Stimulated activated CD8-positive, alpha-beta memory T cell treated with anti-CD3 and anti-CD28 coated beads, Interleukin-2, amount 100 ng/mL, for 1 hour (primary cell): ENCODE data around the gene SBK3.
"Not testable (repeated sequence)": the region's sequence is repeated elsewhere in the genome, so short reads cannot be mapped to it uniquely, and the experiment has no call there.

Experiments used
- DNase-seq, 2 donors: peaks; one replicate each; pipeline ENCODE4 v3.0.0-alpha.2; 2020; ENCODE audit warnings: low read depth in 2 of 2

Gene SBK3, protein sequence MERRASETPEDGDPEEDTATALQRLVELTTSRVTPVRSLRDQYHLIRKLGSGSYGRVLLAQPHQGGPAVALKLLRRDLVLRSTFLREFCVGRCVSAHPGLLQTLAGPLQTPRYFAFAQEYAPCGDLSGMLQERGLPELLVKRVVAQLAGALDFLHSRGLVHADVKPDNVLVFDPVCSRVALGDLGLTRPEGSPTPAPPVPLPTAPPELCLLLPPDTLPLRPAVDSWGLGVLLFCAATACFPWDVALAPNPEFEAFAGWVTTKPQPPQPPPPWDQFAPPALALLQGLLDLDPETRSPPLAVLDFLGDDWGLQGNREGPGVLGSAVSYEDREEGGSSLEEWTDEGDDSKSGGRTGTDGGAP

DNA sequence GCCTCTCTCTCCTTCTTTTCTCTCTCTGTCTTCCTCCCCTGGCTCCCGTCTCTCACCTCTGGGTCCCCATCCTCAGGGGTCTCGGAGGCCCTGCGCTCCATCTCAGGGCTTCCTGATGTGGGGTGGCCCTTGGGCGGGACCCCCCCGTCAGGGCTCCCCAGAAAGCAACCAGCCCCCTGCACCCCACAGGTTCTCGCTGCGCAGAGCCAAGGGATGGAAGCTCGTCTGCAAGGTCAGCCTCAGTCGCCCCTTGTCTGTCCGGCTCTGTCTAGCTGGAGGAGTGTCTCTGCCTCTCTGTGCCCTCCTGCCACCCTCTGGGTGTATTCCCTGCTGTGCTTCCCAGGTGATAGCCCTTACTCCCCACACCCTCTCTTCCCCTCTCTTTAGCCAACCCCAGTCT is at the start of gene SBK3:
SBK3 (minus strand) TSS at position 101 of the 400 bp plus-strand sequence; CDS start at position 101, 0 bp downstream.
- no peak for DNase-seq

DNA sequence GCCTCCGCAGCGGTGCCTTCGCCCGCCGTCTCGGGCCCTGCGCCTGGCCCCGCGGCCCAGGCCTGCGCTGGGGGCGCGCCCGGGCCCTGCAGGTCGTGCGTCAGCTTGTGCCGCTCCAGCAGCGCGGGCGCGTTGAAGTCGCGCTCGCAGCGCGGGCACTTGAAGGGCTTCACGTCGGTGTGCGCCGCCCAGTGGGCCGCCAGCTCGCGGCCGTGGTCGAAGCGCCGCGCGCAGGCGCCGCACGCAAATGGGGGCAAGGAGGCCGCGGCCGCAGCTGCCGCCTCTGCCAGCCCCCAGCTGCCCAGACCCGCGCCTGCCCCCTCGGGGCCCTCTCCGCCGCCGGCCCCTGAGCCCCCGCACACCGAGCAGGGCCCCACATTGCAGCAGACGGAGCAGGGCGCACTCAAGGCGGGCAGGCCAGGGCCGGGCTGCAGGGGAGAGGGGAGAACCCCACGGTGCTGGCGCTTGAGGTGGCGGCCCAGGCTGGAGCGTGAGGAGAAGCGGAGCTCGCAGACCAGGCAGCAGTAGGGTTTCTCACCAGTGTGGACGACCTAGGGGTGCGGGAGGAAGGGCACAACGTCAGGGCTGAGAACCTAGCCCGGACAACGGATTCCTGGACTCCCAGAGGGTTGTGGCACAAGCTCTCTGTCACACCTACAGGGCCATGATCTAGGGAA is 47.9 kb upstream of the SBK3 start:
- DNase-seq = no peak

DNA sequence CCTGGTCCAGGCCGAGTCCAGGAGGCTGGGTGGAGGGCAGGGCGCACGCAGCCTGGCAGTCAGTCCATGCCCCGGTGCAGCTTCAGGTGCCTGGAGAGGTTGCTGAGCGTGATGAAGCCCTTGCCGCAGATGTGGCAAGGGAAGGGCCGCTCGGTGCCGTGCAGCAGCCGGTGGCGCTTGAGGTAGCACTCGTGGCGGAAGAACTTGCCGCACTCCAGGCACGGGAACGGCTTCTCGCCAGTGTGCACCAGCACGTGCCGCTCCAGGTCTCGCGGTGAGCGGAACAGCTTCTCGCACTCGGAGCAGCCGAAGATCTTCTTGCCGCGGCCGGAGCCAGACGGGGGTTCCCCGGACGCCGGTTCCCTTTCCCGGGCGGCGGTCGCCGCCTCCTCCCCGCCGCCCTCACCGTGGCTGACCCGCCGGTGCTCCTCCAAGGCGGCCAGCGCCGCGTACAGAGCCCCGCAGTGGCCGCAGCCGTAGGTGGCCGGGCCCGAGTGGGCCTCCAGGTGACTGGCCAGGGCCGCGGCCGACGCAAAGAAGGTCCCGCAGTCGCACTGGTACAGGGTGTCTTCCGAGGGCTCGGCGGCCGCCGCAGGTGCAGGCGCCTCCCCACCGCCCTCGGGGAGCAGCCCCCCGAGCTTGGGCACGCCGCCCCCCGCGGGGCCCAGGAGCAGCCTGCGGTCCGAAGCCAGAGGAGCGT is 47.2 kb upstream of the SBK3 start:
- no peak for DNase-seq

- no peak for DNase-seq
Measured at GRCh38 chr19:55591555-55591954, 46.2 kb upstream of the SBK3 start.

GRCh38 chr19:55590617-55591016 is 45.3 kb upstream of the SBK3 start:
- DNase-seq = no peak

DNA sequence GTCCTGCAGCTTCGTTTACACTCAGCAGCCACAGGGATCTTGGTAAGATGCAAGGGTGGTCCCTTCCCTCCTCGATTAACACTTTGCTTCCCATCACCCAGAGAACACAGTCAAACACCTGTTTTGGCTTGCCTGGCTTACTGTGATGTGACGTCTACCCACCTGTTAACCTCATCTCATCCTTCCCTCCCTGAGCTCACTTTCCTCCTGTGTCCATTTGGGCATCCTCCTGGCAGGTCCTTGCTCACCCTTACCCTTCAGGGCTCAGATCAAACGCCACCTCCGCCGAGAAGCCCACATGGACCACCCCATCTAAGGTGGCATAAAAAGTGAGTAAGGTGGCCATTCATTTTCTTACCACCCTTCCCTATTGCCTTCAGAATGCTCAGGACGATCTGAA is 44.8 kb upstream of the SBK3 start:
- no peak for DNase-seq

GRCh38 chr19:55588738-55589137 is 43.4 kb upstream of the SBK3 start:
- no peak for DNase-seq

GRCh38 chr19:55586976-55587668 is 41.8 kb upstream of the SBK3 start:
- DNase-seq = peak; percentile 78 to 84

DNA sequence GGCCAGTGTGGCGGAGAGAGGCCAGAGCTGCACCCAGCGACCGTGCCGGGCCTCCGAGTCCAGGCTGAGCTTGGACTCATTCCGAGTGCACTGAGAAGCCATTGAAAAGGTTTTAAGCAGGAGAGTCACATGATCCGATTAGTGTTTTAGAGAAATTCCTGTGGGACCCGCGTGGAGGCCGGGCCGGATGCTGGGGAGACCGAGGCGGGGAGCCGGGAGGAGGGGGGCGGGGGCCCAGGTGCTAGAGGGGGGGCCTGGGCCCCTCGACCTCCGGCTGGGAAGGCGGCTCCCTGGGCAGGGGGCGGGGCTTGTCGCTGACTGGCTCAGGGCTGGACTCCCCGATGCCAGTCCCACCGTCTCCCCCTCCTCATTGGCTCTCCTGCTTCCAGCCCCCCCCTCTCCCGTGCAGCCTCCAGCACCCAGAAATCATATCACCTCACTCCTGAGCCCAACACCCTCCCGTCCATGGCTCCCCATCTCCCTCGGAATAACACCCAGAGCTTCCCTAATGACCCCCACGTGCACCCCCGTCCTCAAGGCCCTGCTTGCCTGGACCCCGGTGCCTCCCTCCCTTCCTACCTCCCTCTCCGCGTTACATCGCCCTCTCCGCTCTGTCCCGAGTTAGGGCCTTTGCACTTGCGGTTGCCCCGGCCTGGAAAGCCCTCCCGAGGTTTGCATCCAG is 40.5 kb upstream of the SBK3 start:
- no peak for DNase-seq

DNA sequence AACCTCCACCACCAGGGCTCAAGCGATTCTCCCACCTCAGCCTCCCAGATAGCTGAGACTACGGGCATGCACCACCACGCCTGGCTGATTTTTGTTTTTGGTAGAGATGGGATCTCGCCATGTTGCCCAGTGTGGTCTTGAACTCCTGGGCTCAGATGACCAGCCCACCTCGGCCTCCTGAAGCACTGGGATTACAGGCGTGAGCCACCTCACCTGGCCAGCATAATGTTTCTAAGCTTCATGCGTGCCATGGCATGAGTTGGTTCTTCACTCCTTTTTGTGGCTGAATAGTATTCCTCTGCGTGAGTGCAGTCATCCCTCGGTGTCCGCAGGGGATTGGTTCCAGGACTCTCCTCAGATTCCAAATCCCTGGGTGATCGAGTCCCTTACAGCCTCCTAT is 39.5 kb upstream of the SBK3 start:
- DNase-seq = no peak

GRCh38 chr19:55583897-55584296 is 38.6 kb upstream of the SBK3 start:
- DNase-seq = not testable (repeated sequence)

GRCh38 chr19:55582284-55582683 is 36.9 kb upstream of the SBK3 start:
- not testable (repeated sequence) for DNase-seq

- DNase-seq = no peak
Measured at GRCh38 chr19:55581823-55582223, 36.5 kb upstream of the SBK3 start.

- DNase-seq = no peak
Measured at GRCh38 chr19:55581145-55581822, 35.9 kb upstream of the SBK3 start.

- peak; percentile 37 to 50 for DNase-seq
Measured at GRCh38 chr19:55580628-55581144, 35.3 kb upstream of the SBK3 start, which contains the start of gene ZNF579. TSS of gene ZNF579 (minus strand) at chr19:55580848. CDS start at chr19:55579639, 1,209 bp downstream.

DNA sequence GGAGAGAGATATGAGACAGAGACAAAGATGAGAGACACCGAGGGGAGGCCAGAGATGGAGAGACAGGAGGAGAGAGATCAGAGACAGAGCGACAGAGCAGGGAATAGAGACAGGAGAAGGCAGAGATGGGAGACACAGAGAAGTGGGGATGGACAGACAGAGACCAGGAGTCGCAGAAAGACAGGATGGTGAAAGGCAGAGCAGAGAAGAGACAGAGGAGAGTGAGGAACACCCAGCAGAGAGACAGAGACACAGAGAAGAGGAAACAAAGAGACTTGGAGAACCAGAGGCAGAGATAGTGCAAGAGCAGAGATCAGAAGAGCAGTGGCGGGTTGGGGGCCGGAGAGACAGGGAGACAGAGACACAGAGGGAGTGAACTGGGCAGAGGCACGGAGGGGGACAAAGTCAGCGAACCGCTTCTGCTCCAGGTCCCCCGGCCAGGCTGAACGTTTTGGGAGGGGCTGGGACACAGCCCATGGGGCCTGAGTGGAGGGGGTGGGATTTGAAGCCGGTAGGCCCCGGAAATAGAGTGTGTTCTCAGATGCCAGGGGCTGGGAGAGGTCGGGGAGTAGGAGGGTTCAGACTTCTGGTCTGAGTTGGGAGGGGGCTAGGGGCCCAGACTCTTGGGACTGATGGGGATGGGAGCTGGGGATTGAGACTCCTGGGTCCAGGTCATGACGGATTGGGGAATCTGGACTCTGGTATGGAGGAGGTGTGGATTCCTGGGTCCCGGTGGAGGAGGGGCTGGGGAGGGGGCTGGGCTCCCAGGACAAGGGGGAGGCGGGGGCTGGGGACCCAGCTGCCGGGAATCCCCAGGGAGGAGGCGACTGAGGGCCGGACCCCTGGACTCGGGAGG is 34.7 kb upstream of the SBK3 start:
- DNase-seq = no peak

DNA sequence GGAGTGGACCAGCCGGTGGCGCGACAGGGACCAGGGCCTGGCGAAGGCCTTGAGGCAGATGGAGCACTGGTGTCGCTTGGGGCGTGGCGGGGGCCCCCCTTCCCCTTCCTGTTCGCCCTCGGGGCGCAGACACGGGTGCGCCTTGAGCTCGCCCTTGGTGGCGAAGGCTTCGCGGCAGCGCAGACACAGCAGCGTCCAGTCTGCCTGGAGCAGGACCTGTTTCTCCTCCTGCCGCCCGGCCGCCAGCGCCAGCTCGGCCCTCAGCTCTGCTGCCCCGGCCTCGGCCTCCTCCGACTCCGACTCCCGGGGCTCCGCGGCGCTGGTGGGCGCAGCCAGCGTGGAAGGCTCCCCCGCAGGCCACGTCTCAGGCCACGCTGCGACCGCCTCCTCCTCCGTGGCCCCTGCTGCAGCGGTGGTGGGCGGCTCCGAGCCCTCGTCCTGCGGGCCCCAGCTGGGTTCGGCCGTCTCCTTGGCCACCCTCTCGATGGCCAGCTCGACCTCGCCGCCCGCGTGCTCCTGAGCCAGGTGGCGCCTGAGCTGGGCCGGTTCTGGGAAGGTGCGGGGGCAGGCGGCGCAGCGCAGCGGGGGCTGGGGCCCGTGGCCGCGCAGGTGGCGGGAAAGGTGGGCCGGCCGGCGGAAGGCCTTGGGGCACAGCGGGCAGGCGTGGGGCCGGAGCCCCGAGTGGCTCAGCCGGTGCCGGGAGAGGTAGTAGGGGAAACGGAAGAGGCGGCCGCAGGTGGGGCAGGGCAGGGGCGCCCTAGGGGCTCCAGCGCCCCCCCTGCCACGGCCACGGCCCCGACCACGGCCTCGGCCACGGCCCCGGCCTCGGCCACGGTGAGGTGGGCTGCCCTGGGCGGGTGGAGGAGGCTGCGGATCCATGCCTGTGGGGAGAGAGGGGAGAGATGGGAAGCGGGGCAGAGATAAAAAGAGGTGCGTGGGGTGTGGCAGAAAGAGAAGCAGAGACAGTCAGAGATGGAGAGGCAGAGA is 33.7 kb upstream of the SBK3 start:
- DNase-seq = no peak

GRCh38 chr19:55578031-55578760 is 32.9 kb upstream of the SBK3 start:
- no peak for DNase-seq
